Liver (tissue), 9 donors: ENCODE results near the gene KIRREL1. TPM values are rescaled to one million over a fixed set of nuclear protein-coding genes. Genes with fewer than 3 reads are reported as not detected.

ENCODE experiments used
- DNase-seq: peaks from one replicate; pipeline ENCODE4 v3.0.0-alpha.2; 2017; ENCODE audit warnings: low spot score
- H3K27ac ChIP-seq, 2 donors: one replicate each; pipeline ENCODE4 v1.7.0; 2013; ENCODE audit warnings: inconsistent platforms in 2 of 2, low read length in 2 of 2, control low read depth in 1 of 2, low read depth in 1 of 2, mild to moderate bottlenecking in 1 of 2
- H3K27me3 ChIP-seq, 4 donors: one replicate each; pipeline versions ENCODE4 v1.6.1 to v1.7.0; 2013; ENCODE audit warnings: low read length in 3 of 4, inconsistent platforms in 1 of 4, mild to moderate bottlenecking in 1 of 4, moderate library complexity in 1 of 4; ENCODE audit not compliant: control insufficient read depth in 4 of 4, insufficient read depth in 4 of 4
- H3K36me3 ChIP-seq, 4 donors: one replicate each; pipeline versions ENCODE4 v1.6.1 to v1.7.0; 2013; ENCODE audit warnings: low read length in 3 of 4, mild to moderate bottlenecking in 3 of 4, low read depth in 1 of 4, moderate library complexity in 1 of 4; ENCODE audit not compliant: control insufficient read depth in 4 of 4, insufficient read depth in 3 of 4
- H3K4me1 ChIP-seq, 4 donors: one replicate each; pipeline versions ENCODE4 v1.6.1 to v1.7.0; 2013; ENCODE audit warnings: low read length in 3 of 4, mild to moderate bottlenecking in 3 of 4, moderate library complexity in 1 of 4; ENCODE audit not compliant: control insufficient read depth in 4 of 4, insufficient read depth in 4 of 4
- H3K4me3 ChIP-seq, 3 donors: one replicate each; pipeline versions ENCODE4 v1.6.1 to v1.7.0; 2013; ENCODE audit warnings: low read length in 3 of 3, control low read depth in 1 of 3, low read depth in 1 of 3, mild to moderate bottlenecking in 1 of 3
- H3K9ac ChIP-seq, 2 donors: one replicate each; pipeline ENCODE4 v1.7.0; 2013; ENCODE audit warnings: low read length in 2 of 2, mild to moderate bottlenecking in 2 of 2, moderate library complexity in 2 of 2, control low read depth in 1 of 2, low read depth in 1 of 2
- H3K9me3 ChIP-seq, 4 donors: one replicate each; pipeline versions ENCODE4 v1.6.1 to v1.7.0; 2013; ENCODE audit warnings: low read length in 3 of 4; ENCODE audit not compliant: control insufficient read depth in 4 of 4
- ATF3 ChIP-seq: IDR thresholded peaks from 2 replicates; pipeline ENCODE4 v1.6.1; 2016; ENCODE audit warnings: antibody characterized with exemption
- CTCF ChIP-seq: fragments of 150-350 bp; IDR thresholded peaks from 2 replicates; pipeline ENCODE4 v1.5.1; 2017; ENCODE audit warnings: improper control_type of control experiment, low read depth, low read length; ENCODE audit not compliant: missing input control
- FOXA1 ChIP-seq: IDR thresholded peaks from 2 replicates; pipeline ENCODE4 v1.6.1; 2016; ENCODE audit warnings: antibody characterized with exemption
- GABPA ChIP-seq, 2 donors: IDR thresholded peaks in 1 of 2; conservative IDR thresholded peaks in 1 of 2; 2 replicates each; pipeline ENCODE4 v1.6.1; 2016; ENCODE audit warnings: antibody characterized with exemption in 2 of 2, mild to moderate bottlenecking in 1 of 2, moderate library complexity in 1 of 2
- HNF4G ChIP-seq: IDR thresholded peaks from 2 replicates; pipeline ENCODE4 v1.6.1; 2016; ENCODE audit warnings: antibody characterized with exemption
- RAD21 ChIP-seq, 2 donors: IDR thresholded peaks; 2 replicates each; pipeline ENCODE4 v1.6.1; 2016; ENCODE audit warnings: antibody characterized with exemption in 2 of 2, mild to moderate bottlenecking in 2 of 2
- REST ChIP-seq: IDR thresholded peaks from 2 replicates; pipeline ENCODE4 v1.6.1; 2016; ENCODE audit warnings: antibody characterized with exemption, mild to moderate bottlenecking
- RXRA ChIP-seq, 2 donors: IDR thresholded peaks; 2 replicates each; pipeline ENCODE4 v1.6.1; 2017 to 2018; ENCODE audit warnings: antibody characterized with exemption in 2 of 2, mild to moderate bottlenecking in 1 of 2
- ZBTB33 ChIP-seq: IDR thresholded peaks from 2 replicates; pipeline ENCODE4 v1.6.1; 2016; ENCODE audit warnings: antibody characterized with exemption
- WGBS: extraction: QIAGEN DNeasy Blood & Tissue Kit; methylation state at CpG from one replicate; pipeline ENCODE4 v1.1.7; 2013; 5-methylcytosine and 5-hydroxymethylcytosine counted together
- polyA plus RNA-seq, 2 donors: library from polyadenylated mRNA; stranded (reverse) in 1 of 2; unstranded in 1 of 2; fragments of 200-250 nt in 1 of 2; fragments of >200 nt in 1 of 2; fragmentation: Nextera tagmentation in 1 of 2; extraction: Ambion mirVana in 1 of 2; gene quantifications; one replicate each; pipeline versions ENCODE4 v1.2.1 to v1.2.3, GENCODE V29; 2013 to 2015
- total RNA-seq, 2 donors: library from RNA; depleted of rRNA; stranded (reverse); fragments of >200 nt; gene quantifications; one replicate each; pipeline ENCODE4 v1.2.3, GENCODE V29; 2014
- donor health status: healthy.
- donor health status: healthy.
- donor health status: healthy.
- donor health status: healthy.
- donor health status: healthy.

The KIRREL1 gene
- total and polyA plus RNA-seq, 4 donors = 0.82 to 6.0 (median 3.1) TPM

GRCh38 chr1:158035014-158035413, 41.6 kb downstream of the KIRREL1 start:
- no peak overlapping the region for H3K9ac ChIP-seq
- 81% methylated on average over 3 of the region's 3 CpGs for WGBS
- H3K27me3 ChIP-seq = no peaks in the 10 kb centered on the region
- no peak overlapping the region for H3K4me3 ChIP-seq
- H3K36me3 ChIP-seq = no peaks in the 10 kb centered on the region
- no peak for TF ChIP-seq ATF3
- no peak for TF ChIP-seq FOXA1
- TF ChIP-seq ZBTB33 = no peak
- TF ChIP-seq REST = no peak
- H3K27ac ChIP-seq = no peak overlapping the region
- no peaks in the 10 kb centered on the region for H3K4me1 ChIP-seq
- no peaks in the 10 kb centered on the region for H3K9me3 ChIP-seq
- no peak for DNase-seq

GRCh38 chr1:158035976-158036583, 42.6 kb downstream of the KIRREL1 start:
- WGBS = 57% methylated on average over 8 of the region's 8 CpGs
- Histone ChIP-seq H3K4me1 (no peaks in the 10 kb centered on the region), H3K9ac (no peak overlapping the region), H3K27ac (no peak overlapping the region), H3K4me3 (no peak overlapping the region), H3K9me3 (no peaks in the 10 kb centered on the region), H3K36me3 (no peaks in the 10 kb centered on the region), H3K27me3 (no peaks in the 10 kb centered on the region)
- DNase-seq = peak; percentile 37
- TF ChIP-seq RAD21 (IDR thresholded peaks at IDR 0.05) (peak; percentile 74 to 76), CTCF (peak; percentile 53), RXRA (IDR thresholded peaks at IDR 0.05) (no peak), GABPA (IDR thresholded peaks at IDR 0.05 in 1 of 2, conservative IDR thresholded peaks at IDR 0.05 in 1 of 2) (no peak), ZBTB33 (no peak), HNF4G (no peak)
